GM10248 (cell line): ENCODE data around the gene CCN5.

Experiments
- CTCF ChIA-PET: fragments of 300-600 bp; sonication (Branson Sonifier 250); formaldehyde crosslinking; extraction: SDS; loops from one replicate; lab custom pipeline; 2021; ENCODE audit warnings: antibody characterized with exemption; lab: Yijun Ruan, JAX
- POLR2A ChIA-PET: fragments of 350-650 bp; sonication (Branson Sonifier 250); formaldehyde crosslinking; extraction: SDS; loops from one replicate; lab custom pipeline; 2020; ENCODE audit warnings: antibody characterized with exemption; lab: Yijun Ruan, JAX
- DNase-seq: peaks from one replicate; pipeline ENCODE4 v3.0.0; 2012; ENCODE audit errors: extremely low spot score
- TF ChIP-seq, protein P1 (sequence below): IDR thresholded peaks from 2 replicates; pipeline ENCODE4 v1.5.1; 2012; ENCODE audit warnings: mild to moderate bottlenecking, low read depth; ENCODE audit errors: extremely low read depth, missing control alignments, control extremely low read depth

Gene CCN5

GRCh38 chr20:44701118-44701857 lies 13.9 kb upstream of the CCN5 start:
- no peak for DNase-seq
- TF ChIP-seq, protein P1, sequence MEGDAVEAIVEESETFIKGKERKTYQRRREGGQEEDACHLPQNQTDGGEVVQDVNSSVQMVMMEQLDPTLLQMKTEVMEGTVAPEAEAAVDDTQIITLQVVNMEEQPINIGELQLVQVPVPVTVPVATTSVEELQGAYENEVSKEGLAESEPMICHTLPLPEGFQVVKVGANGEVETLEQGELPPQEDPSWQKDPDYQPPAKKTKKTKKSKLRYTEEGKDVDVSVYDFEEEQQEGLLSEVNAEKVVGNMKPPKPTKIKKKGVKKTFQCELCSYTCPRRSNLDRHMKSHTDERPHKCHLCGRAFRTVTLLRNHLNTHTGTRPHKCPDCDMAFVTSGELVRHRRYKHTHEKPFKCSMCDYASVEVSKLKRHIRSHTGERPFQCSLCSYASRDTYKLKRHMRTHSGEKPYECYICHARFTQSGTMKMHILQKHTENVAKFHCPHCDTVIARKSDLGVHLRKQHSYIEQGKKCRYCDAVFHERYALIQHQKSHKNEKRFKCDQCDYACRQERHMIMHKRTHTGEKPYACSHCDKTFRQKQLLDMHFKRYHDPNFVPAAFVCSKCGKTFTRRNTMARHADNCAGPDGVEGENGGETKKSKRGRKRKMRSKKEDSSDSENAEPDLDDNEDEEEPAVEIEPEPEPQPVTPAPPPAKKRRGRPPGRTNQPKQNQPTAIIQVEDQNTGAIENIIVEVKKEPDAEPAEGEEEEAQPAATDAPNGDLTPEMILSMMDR: no peak
- CTCF ChIA-PET: interaction anchor here (0.8 to 5.5 kb wide), 5 partner anchors 17 to 32 kb away, joined by 3 to 62 read pairs (median 3); no protein-coding TSS in a partner anchor
- POLR2A ChIA-PET: no interaction called here

- POLR2A ChIA-PET: no interaction called here
- TF ChIP-seq, protein P1: no peak
- no peak for DNase-seq
- CTCF ChIA-PET: interaction anchor here (0.8 to 5.5 kb wide), 4 partner anchors 17 to 31 kb away, joined by 3 to 62 read pairs (median 4); no protein-coding TSS in a partner anchor
Observed at GRCh38 chr20:44701858-44702256, 13.3 kb upstream of the CCN5 start.

- POLR2A ChIA-PET: no interaction called here
- DNase-seq: peak; percentile 64
- CTCF ChIA-PET: interaction anchor here (0.9 to 5.5 kb wide), 4 partner anchors 16 to 164 kb away, joined by 3 to 62 read pairs (median 3); no protein-coding TSS in a partner anchor
Observed at GRCh38 chr20:44702776-44703175, 12.4 kb upstream of the CCN5 start.

DNA sequence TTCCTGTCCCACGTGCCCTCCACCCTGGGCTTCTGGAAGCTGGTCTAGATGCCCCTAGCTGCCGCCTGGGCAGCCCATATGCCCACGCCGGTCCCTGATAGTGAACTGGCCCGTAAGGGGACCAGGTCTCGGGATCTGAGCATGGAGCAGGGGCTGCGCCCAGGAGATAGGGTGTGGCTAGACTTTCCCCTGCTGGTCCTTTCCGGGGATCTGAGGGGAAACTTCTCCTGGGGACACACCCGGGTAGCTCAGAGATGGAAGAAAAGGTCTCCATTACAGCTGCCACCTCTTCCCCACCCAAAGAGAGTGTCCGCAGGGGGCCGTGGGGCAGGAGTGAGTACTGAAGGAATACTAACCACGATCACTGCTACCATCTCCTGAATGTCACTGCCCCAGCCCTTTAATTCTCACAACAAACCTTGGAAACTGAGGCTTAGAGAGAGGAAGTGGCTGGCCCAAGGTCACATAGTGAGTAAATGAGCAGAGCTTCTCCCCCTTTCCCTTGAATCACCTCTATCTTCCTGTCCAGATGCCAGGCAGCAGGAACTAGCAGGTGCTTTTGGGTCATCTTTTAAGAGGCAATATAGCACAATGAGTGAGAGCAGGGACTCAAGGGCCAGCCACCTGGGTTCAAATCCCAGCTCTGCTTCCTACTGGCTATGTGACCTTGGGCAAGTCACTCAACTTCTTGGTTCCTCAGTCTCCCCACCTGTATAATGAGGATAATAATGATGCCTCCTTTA lies 11.8 kb upstream of the CCN5 start:
- no peak for DNase-seq
- CTCF ChIA-PET: interaction anchor here (0.9 to 5.5 kb wide), 5 partner anchors 9 to 163 kb away, joined by 3 to 62 read pairs (median 3); no protein-coding TSS in a partner anchor
- POLR2A ChIA-PET: no interaction called here
- TF ChIP-seq, protein P1: no peak

More at GRCh38 chr20:44702776-44703175, 12.4 kb upstream of the CCN5 start:
- TF ChIP-seq, protein P1: no peak

DNA sequence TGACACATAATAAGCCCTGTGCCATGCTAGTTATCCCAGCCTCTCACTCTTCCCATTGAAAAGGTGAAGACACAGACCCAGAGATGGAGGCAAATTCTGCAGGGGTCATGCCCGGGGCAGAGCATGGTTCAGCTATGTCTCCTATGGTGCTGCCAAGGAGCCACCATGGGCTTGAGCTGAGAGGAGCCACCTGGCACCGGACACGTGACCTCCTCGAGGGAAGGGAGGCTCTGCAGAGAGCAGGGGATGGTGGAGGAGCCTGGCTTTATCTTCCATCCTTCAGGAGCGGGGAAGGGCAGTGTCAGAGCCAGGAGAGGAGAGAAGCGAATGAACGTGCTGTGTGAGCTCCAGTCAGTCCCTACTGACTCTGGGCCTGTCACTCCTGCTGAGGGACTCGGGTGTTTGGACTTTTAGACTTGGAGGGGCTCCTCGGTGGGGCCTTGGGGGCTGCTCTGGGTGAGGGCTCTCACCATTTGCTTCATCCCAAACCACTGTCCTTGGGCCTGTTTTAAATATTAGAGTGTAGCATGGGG lies 11.1 kb upstream of the CCN5 start:
- ChIA-PET CTCF (interaction anchor here (0.9 to 5.5 kb wide), 3 partner anchors 8 to 29 kb away, joined by 3 to 62 read pairs (median 5); no protein-coding TSS in a partner anchor), POLR2A (no interaction called here)
- DNase-seq: no peak
- TF ChIP-seq, protein P1: no peak

- no peak for DNase-seq
- TF ChIP-seq, protein P1: no peak
- ChIA-PET POLR2A (no interaction called here), CTCF (interaction anchor here (0.7 to 5.5 kb wide), 3 partner anchors 21 to 121 kb away, joined by 3 to 62 read pairs (median 3); no protein-coding TSS in a partner anchor)
Observed at GRCh38 chr20:44704551-44704971, 10.6 kb upstream of the CCN5 start.
